ENCODE measurements around the gene ZNF79. TPM values are rescaled to one million over a fixed set of nuclear protein-coding genes. Genes with fewer than 3 reads are reported as not detected.

The ZNF79 gene
- total RNA-seq, 4 donors from 2014 or later, result 6.0 to 11.9 (median 9.5) TPM

- TF ChIP-seq CTCF (IDR thresholded peaks at IDR 0.05; ENCODE audit: low read depth), result no peak
Measured at GRCh38 chr9:127406799-127407491, 17.2 kb upstream of the ZNF79 start.

DNA sequence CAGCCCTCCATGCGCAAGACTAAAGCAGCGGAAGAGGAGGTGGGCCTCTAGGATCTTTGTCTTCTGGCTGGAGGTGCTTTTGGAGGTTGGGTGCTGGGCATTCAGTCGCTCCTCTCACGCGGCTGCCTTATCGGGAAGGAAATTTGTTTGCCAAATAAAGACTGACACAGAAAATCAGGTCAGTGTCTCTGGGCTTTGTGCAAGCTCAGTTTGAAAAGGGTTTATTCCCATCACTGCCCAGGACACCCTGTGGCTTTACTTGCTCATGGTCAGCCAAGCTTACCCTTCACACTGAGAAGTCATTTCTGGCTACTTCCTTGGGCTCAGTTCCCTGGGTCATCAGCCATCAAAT is 16.7 kb upstream of the ZNF79 start:
- TF ChIP-seq CTCF (IDR thresholded peaks at IDR 0.05; ENCODE audit: low read depth), result no peak

DNA sequence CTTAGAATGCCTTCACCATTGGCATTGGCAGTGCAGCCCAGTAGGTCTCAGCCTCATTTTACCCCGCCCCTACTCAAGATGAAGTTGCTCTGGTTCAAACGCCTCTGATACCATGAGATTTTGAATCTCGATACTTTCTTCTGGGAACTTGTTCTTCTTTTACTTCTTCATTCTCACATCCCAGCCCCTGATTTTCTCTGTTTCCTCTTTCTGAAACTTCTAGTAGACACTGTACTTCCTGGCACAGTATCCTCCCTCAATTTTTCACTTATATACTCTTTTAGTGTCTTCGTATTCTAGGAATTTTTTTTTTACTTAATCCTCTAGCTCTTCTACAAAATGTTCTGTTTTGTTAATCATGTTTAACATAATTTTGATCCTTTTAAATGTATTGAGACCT is 13.1 kb upstream of the ZNF79 start:
- TF ChIP-seq CTCF (IDR thresholded peaks at IDR 0.05; ENCODE audit: low read depth), result no peak

GRCh38 chr9:127415141-127415540 is 9.0 kb upstream of the ZNF79 start:
- TF ChIP-seq CTCF (IDR thresholded peaks at IDR 0.05; ENCODE audit: low read depth), result no peak

GRCh38 chr9:127415657-127416056 is 8.5 kb upstream of the ZNF79 start:
- no peak for TF ChIP-seq CTCF (IDR thresholded peaks at IDR 0.05; ENCODE audit: low read depth)

- TF ChIP-seq CTCF (IDR thresholded peaks at IDR 0.05; ENCODE audit: low read depth), result no peak
Measured at GRCh38 chr9:127417131-127418036, 6.8 kb upstream of the ZNF79 start.

DNA sequence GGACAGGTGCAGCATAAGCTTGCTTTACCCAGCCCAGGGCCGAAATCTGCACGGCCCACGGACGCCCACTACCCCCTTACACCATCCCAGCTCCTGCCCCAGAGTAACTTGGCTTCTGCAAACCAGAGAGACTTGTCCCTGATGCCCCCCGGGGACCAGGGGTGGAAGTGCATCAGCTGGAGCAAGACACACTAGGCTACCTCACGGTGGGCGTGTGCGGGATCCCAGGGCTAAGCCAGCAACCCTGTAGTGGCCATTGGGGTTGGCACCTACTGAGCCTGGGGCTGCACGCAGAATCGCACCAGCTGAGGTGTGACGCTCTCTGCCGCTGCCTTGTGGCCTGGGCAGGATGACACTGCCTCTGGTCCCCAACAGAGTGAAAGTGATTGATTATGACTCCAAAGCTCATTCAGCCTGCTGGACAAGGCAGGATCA is 6.1 kb upstream of the ZNF79 start:
- no peak for TF ChIP-seq CTCF (IDR thresholded peaks at IDR 0.05; ENCODE audit: low read depth)
